HK-2 (cell line): ENCODE results near the gene NOXA1.
A peak's percentile ranks its signal among the peaks of the same experiment; 100 is the strongest.
"Not testable (repeated sequence)": the region's sequence is repeated elsewhere in the genome, so short reads cannot be mapped to it uniquely, and the experiment has no call there.

ENCODE experiments used
- DNase-seq: peaks from one replicate; pipeline ENCODE4 v3.0.0-alpha.2; 2018; ENCODE audit not compliant: unreplicated experiment

The NOXA1 gene, protein sequence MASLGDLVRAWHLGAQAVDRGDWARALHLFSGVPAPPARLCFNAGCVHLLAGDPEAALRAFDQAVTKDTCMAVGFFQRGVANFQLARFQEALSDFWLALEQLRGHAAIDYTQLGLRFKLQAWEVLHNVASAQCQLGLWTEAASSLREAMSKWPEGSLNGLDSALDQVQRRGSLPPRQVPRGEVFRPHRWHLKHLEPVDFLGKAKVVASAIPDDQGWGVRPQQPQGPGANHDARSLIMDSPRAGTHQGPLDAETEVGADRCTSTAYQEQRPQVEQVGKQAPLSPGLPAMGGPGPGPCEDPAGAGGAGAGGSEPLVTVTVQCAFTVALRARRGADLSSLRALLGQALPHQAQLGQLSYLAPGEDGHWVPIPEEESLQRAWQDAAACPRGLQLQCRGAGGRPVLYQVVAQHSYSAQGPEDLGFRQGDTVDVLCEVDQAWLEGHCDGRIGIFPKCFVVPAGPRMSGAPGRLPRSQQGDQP

DNA sequence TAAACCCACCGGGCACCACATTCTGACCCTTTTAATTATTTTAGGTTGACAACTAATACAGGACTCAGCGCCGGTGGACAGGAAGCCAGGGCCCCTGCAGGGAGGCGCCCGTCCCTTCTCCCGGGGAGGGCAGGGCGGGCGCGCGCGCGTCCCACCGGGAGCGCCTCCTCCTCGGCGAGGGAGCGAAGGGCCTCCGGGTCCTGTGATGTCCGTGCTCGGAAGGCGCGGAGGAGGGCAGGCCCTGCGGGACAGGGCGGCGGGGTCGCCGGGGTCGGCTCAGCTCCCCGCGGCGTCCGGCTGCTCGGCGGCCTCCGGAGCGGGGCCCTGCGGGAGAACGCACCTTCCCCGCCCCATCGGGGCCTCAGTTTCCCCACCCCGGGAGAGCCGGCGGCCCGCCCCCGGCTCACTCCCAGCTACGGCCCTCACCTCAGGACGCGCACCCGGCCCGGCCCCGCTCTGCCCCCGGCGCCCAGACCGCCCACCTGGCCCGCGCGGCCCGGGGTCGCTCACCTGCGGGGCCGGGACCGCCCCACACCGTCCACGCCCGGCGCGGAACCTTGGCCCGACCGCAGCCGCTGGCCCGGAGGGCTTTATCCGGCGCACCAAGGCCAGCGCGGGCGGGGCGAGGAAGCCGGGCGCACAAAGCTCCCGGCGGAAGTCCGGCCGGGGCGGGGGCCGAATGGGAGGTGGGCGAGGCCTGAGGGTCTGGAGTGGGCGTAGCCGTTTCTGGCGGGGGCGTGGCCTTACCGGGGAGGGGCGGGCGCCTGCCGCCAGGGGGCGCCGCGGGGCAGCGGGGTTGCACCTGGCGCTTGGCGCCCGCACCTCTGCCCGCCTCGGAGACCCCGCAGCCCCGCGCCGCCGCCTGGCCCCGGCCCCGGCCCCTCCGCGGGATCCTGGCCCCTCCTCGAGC lies at the start of gene NOXA1, which contains the start of gene EXD3:
TSS of gene NOXA1 (plus strand) at position 790 of the 910 bp plus-strand sequence. CDS start 137 bp downstream, outside the sequence.
TSS of gene EXD3 (minus strand) at position 559 of the 910 bp plus-strand sequence. CDS start 27,805 bp downstream, outside the sequence.
- DNase-seq: peak; percentile 96

DNA sequence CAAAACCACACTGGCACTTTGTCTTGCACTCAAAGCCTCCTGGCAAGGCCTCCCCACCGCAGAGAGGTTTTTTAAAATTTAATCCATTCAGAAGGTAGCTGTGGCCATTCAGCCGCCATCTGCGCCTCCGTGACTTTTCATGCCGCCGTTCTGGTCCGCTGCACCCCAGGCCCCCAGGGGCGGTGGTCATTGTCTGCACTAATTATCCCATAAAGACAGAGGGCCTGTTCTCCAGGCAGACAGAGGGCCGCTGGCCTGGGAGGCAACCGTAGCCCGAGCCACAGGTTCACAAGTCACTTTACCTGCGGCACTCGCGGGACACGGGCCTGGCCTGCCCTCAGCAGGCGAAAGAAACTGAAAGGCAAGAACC lies 49.6 kb upstream of the NOXA1 start:
- peak; percentile 59 for DNase-seq

DNA sequence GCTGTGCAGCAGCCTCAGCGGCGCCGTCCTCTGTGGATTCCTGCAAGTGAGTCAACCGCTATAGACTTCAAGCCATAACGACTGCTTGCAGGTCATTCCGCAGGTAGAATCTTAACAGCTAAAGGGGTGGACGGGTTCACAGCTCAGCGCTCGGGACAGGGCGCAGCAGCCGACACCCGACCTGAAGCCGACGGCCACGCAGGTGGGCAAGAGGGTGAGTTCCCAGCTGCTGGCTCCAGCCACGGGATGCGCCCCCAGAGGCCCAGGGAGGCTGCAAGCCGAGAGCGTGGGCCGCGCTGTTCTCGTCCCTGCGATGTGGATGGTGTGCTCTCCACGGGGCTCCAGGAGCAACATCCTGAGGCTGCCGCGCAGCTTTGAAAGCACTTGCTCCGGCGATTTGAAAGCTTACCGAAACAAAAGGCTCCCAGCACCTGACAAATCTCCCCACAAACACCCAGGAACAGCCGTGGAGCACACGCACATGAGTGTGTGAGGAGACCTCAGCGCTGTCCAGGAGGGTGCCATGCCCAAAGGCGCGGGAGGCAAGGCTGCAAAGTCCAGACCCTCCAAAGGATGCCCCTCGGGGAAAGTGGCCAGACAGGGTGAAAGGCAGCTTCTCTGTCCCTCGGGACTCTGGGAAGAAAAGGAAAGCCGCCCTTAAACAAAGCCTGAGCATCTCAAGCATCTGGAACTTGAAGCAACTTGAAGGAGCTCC lies 48.9 kb upstream of the NOXA1 start:
- no peak for DNase-seq

DNA sequence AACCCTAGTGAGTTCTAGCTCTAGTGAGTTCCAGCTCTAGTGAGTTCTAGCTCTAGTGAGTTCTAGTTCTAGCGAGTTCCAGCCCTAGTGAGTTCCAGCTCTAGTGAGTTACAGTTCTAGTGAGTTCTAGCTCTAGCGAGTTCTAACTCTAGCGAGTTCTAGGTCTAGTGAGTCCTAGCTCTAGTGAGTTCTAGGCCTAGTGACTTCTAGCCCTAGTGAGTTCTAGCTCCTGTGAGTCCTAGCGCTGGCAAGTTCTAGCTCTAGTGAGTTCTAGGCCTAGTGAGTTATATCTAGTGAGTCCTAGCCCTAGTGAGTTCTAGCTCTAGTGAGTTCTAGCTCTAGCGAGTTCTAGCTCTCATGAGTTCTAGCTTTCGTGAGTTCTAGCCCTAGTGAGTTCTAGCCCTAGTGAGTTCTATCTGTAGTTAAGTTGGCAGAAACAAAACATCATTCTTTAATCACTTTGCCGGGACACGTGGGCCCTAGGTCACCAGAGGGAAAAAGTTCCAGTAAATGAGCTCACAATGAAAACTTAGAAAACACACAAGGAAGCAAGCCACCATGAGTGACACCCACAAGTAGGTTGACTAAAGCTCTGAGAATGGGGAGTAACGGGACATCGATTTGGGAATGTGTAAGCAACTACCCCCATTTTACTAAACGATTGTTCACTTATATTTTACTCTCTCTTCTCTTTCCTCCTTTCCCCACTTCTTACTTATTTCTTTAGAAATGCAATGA lies 47.7 kb upstream of the NOXA1 start:
- no peak for DNase-seq

DNA sequence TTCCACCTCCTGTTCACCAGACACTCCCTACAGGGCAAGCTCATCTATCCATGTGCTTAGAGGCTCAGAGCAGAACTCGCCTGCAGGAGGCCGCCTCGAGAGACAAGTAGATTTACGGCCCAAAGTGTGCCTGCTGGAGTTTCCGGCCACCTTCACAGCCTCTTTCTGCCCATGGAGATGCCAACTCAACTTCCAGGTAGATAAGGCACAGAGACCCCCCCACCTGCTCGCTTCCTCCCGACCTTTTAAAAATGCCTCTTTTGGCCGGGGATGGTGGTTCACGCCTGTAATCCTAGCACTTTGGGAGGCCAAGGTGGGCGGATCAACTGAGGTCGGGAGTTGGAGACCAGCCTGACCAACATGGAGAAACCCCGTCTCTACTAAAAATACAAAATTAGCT lies 46.8 kb upstream of the NOXA1 start:
- DNase-seq: no peak

DNA sequence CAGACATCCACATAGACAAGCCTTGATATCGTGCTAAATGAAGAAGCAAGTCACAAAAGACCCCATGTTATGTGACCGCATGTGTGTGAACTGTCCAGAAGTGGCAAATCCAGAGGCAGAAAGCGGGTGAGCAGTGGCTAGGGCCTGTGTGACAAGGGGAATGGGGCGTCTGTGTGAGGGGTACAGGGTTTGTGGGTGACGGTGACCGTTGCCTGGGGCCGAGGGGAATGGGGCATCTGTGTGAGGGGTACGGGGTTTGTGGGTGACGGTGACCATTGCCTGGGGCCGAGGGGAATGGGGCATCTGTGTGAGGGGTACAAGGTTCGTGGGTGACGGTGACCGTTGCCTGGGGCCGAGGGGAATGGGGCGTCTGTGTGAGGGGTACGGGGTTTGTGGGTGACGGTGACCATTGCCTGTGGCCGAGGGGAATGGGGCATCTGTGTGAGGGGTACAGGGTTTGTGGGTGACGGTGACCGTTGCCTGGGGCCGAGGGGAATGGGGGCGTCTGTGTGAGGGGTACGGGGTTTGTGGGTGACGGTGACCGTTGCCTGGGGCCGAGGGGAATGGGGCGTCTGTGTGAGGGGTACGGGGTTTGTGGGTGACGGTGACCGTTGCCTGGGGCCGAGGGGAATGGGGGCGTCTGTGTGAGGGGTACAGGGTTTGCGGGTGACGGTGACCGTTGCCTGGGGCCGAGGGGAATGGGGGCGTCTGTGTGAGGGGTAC lies 44.3 kb upstream of the NOXA1 start:
- not testable (repeated sequence) for DNase-seq

DNA sequence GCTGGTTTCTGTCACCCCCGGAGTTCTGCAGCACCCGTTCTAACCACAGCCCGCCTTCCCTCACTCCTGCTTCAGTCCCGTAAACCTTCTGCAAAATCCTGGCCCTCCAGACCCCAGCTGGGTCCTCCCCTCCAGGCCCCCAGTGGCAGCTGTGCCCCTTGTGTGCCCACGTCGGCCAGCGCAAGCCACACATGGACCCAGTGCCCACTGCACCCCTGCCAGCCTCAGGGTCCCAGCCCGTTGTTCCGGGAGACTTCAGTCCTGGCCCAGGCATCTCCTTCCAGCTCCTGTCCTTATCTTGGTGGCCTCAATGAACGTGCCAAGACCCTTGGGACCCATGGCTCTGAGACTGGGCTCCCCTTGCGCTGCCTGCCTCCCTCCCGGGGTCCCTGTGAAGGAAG lies 43.4 kb upstream of the NOXA1 start:
- DNase-seq: no peak

DNA sequence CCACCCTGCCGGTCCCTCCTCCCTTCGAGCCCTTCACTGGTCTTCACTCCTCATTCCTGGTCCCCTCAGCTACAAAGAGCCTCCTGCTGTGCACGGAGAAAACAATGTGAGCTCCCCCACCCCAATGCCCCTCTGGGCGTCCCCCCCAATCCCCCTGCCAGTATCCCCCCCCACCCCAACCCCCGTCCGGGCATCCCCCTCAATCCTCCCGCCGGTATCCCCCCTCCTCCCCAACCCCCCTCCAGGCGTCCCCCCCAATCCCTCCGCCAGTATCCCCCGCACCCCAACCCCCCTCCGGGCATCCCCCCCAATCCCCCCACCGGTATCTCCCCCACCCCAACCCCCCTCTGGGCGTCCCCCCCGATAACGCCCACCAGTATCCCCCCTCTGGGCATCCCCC lies 43.0 kb upstream of the NOXA1 start:
- DNase-seq: no peak

DNA sequence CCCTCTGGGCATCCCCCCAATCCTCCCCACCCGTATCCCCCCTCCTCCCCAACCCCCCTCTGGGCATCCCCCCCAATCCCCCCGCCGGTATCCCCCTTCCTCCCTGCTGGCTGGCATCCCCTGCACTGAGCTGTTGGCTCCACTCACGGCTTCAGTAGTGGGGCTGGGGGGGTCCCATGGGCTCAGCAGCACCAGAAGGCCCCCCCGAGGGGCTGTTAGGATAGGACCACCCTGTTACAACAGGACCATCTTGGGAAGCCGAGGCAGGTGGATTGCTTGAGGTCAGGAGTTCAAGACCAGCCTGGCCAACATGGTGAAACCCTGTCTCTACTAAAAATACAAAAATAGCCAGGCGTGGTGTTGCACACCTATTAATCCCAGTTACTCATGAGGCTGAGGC lies 42.6 kb upstream of the NOXA1 start:
- DNase-seq: no peak

DNA sequence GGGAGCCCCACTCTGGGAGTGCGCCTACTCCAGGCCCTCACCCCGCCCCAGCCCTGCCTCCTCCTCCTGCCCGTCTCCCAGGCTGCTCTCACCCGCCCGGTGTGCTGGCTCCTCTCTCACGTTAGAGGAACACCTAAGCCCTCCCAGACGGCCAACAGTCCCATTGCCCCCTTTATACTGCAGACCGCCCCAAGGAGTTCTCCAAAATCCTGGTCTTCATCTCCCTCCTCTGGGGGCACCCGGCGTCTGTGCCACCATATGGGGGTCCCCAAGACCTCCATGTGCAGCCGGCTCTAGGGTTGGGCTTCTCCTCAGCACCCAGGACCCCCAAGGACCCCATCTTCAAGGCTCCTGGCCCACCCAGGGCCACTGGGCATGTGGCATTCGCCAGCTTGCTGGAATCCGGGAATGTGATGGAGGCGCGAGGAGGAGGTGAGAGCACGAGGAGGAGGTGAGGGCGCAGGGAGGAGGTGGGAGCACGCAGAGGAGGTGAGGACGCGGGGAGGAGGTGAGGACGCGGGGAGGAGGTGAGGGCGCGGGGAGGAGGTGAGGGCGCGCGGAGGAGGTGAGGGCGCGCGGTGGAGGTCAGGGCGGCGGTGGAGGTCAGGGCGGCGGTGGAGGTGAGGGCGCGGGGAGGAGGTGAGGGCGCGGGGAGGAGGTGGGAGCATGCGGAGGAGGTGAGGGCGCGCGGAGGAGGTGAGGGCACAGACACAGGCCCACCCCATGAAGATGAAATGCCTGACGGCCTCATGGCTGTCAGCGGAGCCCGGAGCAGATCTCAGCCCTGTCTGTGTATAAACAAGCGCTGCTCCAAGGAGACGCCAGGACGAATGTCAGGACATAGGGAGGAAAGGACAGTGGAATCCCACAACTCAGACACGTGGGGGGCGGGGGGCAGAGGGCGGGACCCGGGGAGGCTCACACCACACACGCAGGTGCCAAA lies 41.4 kb upstream of the NOXA1 start:
- DNase-seq: no peak

DNA sequence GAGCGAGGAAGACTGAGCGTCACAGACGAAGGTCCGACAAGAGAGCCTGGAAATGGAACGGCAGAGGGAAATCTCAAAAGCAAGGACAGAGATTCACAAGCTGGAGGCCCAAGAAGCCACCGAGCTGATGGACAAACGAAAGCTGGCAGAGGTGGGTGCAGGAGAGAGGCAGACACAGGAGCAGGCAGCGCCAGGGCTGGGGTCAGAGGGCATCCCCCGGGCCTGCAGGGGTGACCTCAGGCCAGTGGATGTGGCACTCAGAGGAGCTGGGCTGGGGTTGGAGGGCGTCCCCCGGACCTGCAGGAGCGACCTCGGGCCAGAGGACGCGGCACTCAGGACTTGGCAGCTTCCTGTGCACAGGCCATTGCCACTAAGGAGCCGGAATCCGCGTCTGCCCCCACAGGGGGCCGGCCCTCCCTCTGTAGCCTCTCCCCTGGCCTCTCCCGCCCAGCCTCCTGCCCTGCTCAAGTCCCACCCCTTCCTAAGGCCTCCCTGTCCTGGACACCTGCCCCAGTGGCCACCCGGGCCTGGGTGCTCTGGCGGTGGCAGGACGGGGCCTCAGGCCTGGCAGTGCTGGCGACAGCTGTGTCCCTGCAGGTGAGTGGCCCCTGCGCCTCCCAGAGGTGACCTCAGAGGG lies 40.6 kb upstream of the NOXA1 start:
- no peak for DNase-seq

DNA sequence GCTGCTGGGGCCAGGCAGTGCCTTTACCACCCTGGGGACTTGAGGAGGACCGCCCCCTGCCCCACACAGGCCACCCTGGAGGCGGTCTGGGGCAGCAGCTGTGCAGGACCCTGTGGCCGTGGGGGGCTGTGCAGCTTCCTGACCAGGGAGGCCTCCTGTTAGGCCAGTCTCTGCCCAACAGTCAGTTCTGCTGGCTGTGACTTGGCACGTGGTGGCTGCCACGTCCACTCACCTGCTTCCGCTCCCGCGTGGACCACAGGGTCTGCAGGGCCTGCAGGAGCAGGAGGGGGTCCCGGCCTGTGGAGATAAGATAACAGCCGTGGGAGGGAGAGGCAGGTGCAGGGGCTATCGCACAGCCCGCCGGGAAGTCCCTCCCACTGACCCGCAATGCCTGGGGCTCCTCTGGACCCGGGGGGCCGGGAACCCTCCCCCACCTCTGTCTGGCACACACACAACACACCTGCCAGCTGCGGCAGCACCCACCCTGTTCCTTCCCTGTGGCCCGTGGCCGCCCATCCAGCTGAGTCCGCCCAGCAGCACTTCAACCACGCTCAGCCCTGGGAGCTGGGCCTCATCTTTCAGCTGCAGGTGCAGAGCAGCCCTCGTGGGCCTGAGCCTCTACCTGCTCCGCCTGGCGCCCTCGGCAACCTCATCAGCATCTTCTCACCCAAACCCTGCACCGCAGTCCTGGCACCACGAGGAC lies 40.0 kb upstream of the NOXA1 start:
- DNase-seq: no peak

DNA sequence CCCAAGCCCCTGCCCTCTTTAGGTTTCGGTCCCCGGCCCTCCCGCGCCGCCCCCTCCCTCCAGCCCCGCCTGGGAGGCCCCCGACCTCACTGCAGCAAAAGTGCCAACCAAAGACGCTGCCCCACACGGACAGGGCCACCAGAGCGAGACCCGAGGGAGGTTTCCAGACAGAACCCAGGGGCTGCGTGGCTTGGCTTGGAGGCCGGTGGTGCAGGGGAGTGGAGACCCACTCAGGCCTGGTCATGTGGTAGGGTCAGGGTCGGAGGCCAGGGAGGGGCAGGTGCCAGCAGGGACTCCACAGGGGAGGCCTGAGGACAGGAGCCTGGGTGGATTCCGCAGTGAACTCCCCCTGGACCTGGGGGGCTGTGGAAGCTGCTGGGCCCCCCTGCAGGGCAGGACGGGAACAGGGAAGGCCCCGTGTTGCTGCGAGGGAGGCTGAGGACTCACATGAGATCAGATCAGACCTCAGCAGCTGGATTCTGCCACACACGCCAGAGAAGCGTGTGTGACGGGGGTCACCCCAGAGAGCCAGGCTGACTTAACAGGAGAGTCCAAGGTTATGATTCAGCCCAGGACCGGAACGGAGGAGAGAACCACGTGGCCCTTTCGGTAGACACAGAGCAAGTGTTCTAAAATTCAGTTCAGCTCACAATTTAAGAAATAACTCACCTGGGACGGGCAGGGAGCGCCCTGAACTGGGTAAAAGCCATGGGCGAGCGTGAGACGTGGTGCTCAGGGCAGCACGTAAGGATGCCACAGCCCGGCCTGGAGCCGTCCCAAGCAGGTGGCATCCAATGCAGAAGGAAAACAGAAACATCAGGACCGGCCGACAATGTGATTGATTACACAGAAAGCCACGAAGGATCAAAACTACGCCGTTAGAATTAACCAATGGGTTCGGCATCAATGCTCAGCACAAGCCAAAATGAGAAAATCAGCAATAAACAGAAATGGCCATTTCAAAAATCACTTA lies 39.1 kb upstream of the NOXA1 start:
- DNase-seq: no peak

DNA sequence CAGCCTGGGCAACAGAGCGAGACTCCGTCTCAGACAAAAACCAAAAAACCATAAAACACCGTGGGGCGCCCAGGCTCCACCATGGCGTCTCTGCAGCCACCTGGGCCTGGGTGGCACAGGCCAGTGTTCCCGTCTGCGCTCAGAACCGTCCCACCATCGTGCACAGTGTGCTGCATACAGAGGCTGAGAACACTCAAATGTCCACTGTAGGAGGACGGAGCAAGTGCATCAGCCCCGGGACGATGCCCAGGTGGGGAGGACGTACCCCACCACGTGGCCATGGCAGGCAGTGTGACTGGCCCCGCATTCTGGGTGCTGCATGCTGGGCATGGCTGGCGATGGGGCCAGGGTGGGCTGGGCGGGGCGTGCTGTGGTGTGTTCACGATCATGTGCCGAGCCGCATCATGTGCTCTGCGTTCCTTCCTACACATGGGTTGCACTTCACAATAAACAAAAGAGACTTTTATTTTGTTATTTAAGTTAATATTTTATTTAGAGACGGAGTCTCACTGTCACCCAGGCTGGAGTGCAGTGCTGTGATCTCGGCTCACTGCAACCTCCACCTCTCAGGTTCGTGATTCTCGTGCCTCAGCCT lies 38.0 kb upstream of the NOXA1 start:
- no peak for DNase-seq

DNA sequence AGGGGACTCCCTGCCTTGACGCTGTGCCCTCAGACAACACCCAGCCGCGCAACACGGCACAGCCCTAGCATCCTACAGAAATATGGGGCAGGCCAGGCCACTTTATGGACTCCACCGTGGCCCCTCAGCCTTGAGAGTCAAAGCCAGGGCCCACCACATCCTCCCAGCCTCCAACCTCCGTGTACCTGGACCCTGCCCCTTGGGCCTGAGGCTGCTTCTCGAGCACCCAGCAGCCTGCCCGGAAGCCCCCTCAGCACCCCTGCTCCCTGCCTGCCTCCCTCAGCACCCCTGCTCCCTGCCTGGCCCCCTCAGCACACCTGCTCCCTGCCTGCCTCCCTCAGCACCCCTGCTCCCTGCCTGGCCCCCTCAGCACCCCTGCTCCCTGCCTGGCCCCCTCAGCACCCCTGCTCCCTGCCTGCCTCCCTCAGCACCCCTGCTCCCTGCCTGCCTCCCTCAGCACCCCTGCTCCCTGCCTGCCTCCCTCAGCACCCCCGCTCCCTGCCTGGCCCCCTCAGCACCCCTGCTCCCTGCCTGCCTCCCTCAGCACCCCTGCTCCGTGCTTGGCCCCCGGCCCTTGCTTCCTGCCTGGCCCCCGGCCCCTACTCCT lies 36.6 kb upstream of the NOXA1 start:
- not testable (repeated sequence) for DNase-seq
